GM23338 (cell line): Measurements from ENCODE around the gene FKBP8.

Source experiments
- EZH2 ChIP-seq: fragments of 200-600 bp; sonication (generic); IDR thresholded peaks from one replicate; pipeline ENCODE4 v1.8.0; 2017; ENCODE audit warnings: antibody characterized with exemption, mild to moderate bottlenecking, low read depth; ENCODE audit not compliant: unreplicated experiment
- JUNB ChIP-seq: IDR thresholded peaks from one replicate; pipeline ENCODE4 v1.6.1; 2016; ENCODE audit warnings: antibody characterized with exemption; ENCODE audit not compliant: unreplicated experiment
- TF ChIP-seq, protein P1 (sequence below), 2 experiments: fragments of 200-600 bp in 1 of 2; sonication (generic) in 1 of 2; conservative IDR thresholded peaks; 2 replicates each; pipeline versions ENCODE4 v1.5.1 to v1.6.1; 2016 to 2017; ENCODE audit warnings: antibody characterized with exemption in 2 of 2, low read depth in 2 of 2, mild to moderate bottlenecking in 2 of 2, moderate library complexity in 1 of 2
- TF ChIP-seq, protein P2 (sequence below): IDR thresholded peaks from 2 replicates; pipeline ENCODE4 v1.6.1; 2016; ENCODE audit warnings: antibody characterized with exemption
- TF ChIP-seq, protein P3 (sequence below): IDR thresholded peaks from one replicate; pipeline ENCODE4 v1.6.1; 2018; ENCODE audit warnings: antibody characterized with exemption; ENCODE audit not compliant: unreplicated experiment

DNA sequence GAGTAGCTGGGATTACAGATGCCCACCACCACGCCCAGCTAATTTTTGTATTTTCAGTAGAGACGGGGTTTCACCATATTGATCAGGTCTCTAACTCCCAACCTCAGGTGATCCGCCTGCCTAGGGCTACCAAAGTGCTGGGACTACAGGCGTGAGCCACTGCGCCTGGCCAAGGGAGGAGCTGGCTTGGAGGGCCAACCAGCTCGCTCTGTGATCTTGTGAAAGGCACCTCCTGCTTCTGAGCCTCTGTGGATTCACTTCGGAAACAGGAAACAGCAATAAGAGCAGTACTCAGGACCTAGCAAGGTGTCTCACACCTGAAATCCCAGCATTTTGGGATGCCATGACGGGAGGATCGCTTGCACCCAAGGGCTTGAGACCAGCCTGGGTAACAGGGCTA, 19.5 kb downstream of the FKBP8 start:
- TF ChIP-seq EZH2 (no peak), JUNB (no peak)
- TF ChIP-seq, protein P1, sequence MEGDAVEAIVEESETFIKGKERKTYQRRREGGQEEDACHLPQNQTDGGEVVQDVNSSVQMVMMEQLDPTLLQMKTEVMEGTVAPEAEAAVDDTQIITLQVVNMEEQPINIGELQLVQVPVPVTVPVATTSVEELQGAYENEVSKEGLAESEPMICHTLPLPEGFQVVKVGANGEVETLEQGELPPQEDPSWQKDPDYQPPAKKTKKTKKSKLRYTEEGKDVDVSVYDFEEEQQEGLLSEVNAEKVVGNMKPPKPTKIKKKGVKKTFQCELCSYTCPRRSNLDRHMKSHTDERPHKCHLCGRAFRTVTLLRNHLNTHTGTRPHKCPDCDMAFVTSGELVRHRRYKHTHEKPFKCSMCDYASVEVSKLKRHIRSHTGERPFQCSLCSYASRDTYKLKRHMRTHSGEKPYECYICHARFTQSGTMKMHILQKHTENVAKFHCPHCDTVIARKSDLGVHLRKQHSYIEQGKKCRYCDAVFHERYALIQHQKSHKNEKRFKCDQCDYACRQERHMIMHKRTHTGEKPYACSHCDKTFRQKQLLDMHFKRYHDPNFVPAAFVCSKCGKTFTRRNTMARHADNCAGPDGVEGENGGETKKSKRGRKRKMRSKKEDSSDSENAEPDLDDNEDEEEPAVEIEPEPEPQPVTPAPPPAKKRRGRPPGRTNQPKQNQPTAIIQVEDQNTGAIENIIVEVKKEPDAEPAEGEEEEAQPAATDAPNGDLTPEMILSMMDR (conservative IDR thresholded peaks at IDR 0.05; ENCODE audit: low read depth in 2 of 2) = no peak
- TF ChIP-seq, protein P2, sequence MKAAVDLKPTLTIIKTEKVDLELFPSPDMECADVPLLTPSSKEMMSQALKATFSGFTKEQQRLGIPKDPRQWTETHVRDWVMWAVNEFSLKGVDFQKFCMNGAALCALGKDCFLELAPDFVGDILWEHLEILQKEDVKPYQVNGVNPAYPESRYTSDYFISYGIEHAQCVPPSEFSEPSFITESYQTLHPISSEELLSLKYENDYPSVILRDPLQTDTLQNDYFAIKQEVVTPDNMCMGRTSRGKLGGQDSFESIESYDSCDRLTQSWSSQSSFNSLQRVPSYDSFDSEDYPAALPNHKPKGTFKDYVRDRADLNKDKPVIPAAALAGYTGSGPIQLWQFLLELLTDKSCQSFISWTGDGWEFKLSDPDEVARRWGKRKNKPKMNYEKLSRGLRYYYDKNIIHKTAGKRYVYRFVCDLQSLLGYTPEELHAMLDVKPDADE = no peak
- TF ChIP-seq, protein P3, sequence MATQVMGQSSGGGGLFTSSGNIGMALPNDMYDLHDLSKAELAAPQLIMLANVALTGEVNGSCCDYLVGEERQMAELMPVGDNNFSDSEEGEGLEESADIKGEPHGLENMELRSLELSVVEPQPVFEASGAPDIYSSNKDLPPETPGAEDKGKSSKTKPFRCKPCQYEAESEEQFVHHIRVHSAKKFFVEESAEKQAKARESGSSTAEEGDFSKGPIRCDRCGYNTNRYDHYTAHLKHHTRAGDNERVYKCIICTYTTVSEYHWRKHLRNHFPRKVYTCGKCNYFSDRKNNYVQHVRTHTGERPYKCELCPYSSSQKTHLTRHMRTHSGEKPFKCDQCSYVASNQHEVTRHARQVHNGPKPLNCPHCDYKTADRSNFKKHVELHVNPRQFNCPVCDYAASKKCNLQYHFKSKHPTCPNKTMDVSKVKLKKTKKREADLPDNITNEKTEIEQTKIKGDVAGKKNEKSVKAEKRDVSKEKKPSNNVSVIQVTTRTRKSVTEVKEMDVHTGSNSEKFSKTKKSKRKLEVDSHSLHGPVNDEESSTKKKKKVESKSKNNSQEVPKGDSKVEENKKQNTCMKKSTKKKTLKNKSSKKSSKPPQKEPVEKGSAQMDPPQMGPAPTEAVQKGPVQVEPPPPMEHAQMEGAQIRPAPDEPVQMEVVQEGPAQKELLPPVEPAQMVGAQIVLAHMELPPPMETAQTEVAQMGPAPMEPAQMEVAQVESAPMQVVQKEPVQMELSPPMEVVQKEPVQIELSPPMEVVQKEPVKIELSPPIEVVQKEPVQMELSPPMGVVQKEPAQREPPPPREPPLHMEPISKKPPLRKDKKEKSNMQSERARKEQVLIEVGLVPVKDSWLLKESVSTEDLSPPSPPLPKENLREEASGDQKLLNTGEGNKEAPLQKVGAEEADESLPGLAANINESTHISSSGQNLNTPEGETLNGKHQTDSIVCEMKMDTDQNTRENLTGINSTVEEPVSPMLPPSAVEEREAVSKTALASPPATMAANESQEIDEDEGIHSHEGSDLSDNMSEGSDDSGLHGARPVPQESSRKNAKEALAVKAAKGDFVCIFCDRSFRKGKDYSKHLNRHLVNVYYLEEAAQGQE = no peak
